ENCODE measurements around the gene SLC7A4. TPM values are rescaled to one million over a fixed set of nuclear protein-coding genes. Genes with fewer than 3 reads are reported as not detected.

Gene SLC7A4
- total and polyA plus RNA-seq, 2 donors, result 0.19 to 0.37 TPM

DNA sequence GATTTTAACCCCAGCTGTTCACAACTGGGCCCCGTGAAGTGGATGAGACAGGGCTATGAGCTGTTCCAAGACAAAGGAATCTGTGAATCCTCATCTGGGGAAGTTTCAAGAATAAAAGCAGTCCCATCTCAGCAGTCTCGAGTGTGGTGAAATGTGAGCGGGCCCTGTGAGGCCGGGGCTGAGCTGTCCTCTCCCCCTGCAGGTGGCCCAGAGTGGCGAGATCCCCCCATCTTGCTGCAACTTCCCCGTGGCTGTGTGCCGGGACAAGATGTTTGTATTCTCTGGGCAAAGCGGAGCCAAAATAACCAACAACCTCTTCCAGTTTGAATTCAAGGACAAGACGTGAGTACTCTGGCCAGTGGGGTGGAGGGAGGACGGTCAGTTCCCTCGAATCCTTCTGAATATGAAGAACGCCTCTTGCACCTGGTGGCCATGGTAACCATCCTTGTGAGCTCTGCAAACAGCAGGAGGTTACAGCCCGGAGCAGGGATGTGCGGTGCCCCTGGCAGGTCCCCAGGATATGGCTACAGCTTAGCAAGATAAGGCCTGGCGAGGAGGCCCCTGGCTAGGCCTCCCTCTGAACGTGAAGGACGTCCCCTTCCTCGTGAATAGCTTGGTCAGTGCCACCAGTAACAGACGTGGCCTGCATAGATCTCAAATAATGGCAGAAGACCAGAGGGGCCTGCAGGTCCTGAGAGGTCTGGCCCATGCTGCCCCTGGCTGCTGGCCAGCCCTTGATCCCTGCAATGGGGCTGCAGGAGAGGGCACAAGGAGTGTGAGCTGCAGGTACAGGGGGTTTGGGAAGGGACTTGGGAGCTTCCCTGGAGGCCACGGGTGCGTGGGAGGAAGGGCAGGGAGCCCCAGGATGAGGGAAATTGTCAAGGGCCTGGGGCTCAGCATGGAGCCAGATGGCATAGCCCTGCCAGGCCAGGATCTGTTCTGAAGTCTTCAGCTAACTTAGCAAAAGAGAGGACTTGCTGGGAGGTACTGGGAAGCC, 41.9 kb downstream of the SLC7A4 start:
- peaks cover 41 to 72% of the 10 kb centered on the region in 2 donors for H3K36me3 ChIP-seq (ENCODE audit: control insufficient read depth in 2 of 2, insufficient read depth in 2 of 2, low read length in 1 of 2)
- DNase-seq (ENCODE audit: low read depth in 6 of 9, low spot score in 9 of 9), result no peak
- H3K4me3 ChIP-seq (ENCODE audit: low read length in 2 of 2), result no peak overlapping the region
- H3K9me3 ChIP-seq (ENCODE audit: control insufficient read depth in 2 of 2, insufficient read depth in 1 of 2, low read length in 1 of 2), result no peaks in the 10 kb centered on the region
- WGBS, result 94% methylated on average over 21 of the region's 21 CpGs
- no peaks in the 10 kb centered on the region for H3K4me1 ChIP-seq (ENCODE audit: control insufficient read depth in 2 of 2, insufficient read depth in 2 of 2, low read length in 2 of 2)
- H3K27me3 ChIP-seq (ENCODE audit: control insufficient read depth in 2 of 2, insufficient read depth in 1 of 2, low read length in 1 of 2), result no peaks in the 10 kb centered on the region
- no peak overlapping the region for H3K27ac ChIP-seq (ENCODE audit: low read depth in 1 of 2, low read length in 1 of 2)

DNA sequence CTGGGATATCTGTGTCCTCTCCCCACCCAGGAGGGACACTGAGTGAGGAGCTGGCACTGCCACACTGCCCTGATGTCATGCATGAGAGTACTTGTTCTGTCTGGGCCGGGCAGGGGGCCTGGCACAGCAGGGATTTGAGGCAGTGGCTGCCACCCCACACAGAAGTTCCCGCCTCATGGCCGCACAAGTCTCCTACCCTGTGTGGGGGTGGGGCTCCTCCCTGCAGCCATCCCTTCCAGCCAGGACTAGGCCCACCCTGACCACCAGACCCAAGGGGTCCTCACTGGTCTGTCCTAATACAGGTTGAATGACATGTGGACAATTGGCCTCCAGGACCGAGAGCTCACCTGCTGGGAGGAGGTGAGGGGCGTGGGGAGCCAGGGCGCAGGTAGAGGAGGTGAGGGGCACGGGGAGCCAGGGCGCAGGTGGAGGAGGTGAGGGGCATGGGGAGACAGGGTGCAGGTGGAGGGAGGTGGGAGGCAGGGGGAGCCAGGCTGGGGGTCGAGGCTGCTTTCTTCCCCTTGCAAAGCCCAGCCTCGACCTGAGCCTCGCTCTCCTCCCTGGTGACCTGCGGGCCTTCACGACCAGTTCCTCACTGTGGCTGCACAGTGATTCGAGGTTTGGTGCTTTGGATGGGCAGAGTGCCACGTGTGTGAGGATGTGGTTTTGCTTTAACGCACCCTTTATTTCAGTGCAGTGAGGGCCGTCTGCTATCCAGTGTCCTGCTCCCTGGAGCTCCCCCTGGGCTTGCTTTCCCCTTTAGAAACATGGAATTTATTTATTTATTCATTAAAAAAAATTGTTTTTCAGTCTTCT, 42.8 kb downstream of the SLC7A4 start:
- Histone ChIP-seq H3K9me3 (ENCODE audit: control insufficient read depth in 2 of 2, insufficient read depth in 1 of 2, low read length in 1 of 2) (no peaks in the 10 kb centered on the region), H3K27me3 (ENCODE audit: control insufficient read depth in 2 of 2, insufficient read depth in 1 of 2, low read length in 1 of 2) (no peaks in the 10 kb centered on the region), H3K27ac (ENCODE audit: low read depth in 1 of 2, low read length in 1 of 2) (no peak overlapping the region), H3K4me3 (ENCODE audit: low read length in 2 of 2) (no peak overlapping the region), H3K4me1 (ENCODE audit: control insufficient read depth in 2 of 2, insufficient read depth in 2 of 2, low read length in 2 of 2) (no peaks in the 10 kb centered on the region), H3K36me3 (ENCODE audit: control insufficient read depth in 2 of 2, insufficient read depth in 2 of 2, low read length in 1 of 2) (peaks cover 41 to 70% of the 10 kb centered on the region in 2 donors)
- no peak for DNase-seq (ENCODE audit: low read depth in 6 of 9, low spot score in 9 of 9)
- WGBS, result 55% methylated on average over 17 of the region's 17 CpGs

DNA sequence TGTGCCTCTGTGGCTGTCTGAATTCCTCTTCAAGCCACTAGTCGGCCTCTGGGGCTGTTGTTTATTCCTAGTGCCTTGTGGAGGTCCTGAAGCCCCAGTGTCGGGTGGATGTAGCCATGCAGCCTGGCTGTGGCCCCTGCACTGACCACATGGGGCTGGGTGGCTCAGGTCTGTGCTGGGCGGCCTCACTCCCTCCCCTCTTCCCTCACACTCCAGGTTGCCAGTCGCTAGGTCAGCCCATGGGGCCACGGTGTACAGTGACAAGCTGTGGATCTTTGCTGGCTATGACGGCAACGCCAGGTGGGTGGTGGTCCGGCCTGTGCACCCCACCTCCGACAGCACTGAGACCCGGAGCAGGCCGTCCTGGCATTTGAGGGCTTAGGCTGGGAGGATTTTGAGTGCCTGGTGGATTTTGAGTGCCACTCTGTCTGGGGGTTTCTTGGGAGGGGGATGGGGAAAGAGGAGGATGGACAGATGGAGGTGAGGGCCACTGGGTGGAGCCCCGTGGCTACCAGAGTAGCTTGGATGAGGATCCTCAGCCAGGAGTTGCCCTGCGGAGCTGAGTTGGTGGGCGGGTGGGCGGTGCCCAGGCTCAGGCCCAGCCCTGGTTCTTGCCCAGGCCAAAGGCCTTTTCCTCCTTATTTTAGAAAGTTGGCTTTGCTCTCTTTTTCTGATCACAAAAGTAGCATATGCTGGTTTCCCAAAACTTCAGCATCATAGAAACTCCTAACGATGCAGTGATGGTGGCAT, 43.6 kb downstream of the SLC7A4 start:
- no peak overlapping the region for H3K4me3 ChIP-seq (ENCODE audit: low read length in 2 of 2)
- no peaks in the 10 kb centered on the region for H3K27me3 ChIP-seq (ENCODE audit: control insufficient read depth in 2 of 2, insufficient read depth in 1 of 2, low read length in 1 of 2)
- peaks cover 36 to 66% of the 10 kb centered on the region in 2 donors for H3K36me3 ChIP-seq (ENCODE audit: control insufficient read depth in 2 of 2, insufficient read depth in 2 of 2, low read length in 1 of 2)
- H3K27ac ChIP-seq (ENCODE audit: low read depth in 1 of 2, low read length in 1 of 2), result no peak overlapping the region
- H3K4me1 ChIP-seq (ENCODE audit: control insufficient read depth in 2 of 2, insufficient read depth in 2 of 2, low read length in 2 of 2), result no peaks in the 10 kb centered on the region
- 99% methylated on average over 16 of the region's 16 CpGs for WGBS
- no peak for DNase-seq (ENCODE audit: low read depth in 6 of 9, low spot score in 9 of 9)
- no peaks in the 10 kb centered on the region for H3K9me3 ChIP-seq (ENCODE audit: control insufficient read depth in 2 of 2, insufficient read depth in 1 of 2, low read length in 1 of 2)

DNA sequence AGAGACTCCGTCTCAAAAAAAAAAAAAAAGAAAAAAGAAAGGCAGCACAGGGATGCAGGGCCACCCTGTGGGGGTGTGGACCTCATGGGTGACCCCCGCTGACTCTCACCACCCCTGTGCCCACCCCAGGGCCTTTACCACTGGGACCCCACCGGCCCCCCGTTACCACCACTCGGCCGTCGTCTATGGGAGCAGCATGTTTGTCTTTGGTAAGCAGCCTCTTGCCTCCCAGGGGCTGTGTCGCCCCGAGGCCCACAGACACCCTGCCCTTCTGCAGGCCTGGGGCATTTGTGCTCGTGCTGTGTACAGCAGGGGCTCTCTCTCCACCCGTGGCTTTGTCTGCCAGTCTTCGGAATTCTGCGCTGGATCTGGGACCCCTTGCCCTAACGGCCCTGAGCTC, 45.0 kb downstream of the SLC7A4 start:
- no peak overlapping the region for H3K27ac ChIP-seq (ENCODE audit: low read depth in 1 of 2, low read length in 1 of 2)
- peaks cover 7 to 9% of the 10 kb centered on the region in 2 donors for H3K4me1 ChIP-seq (ENCODE audit: control insufficient read depth in 2 of 2, insufficient read depth in 2 of 2, low read length in 2 of 2)
- WGBS, result 97% methylated on average over 14 of the region's 14 CpGs
- peaks cover 29 to 55% of the 10 kb centered on the region in 2 donors for H3K36me3 ChIP-seq (ENCODE audit: control insufficient read depth in 2 of 2, insufficient read depth in 2 of 2, low read length in 1 of 2)
- H3K27me3 ChIP-seq (ENCODE audit: control insufficient read depth in 2 of 2, insufficient read depth in 1 of 2, low read length in 1 of 2), result no peaks in the 10 kb centered on the region
- no peak for DNase-seq (ENCODE audit: low read depth in 6 of 9, low spot score in 9 of 9)
- no peak overlapping the region for H3K4me3 ChIP-seq (ENCODE audit: low read length in 2 of 2)
- H3K9me3 ChIP-seq (ENCODE audit: control insufficient read depth in 2 of 2, insufficient read depth in 1 of 2, low read length in 1 of 2), result no peaks in the 10 kb centered on the region

DNA sequence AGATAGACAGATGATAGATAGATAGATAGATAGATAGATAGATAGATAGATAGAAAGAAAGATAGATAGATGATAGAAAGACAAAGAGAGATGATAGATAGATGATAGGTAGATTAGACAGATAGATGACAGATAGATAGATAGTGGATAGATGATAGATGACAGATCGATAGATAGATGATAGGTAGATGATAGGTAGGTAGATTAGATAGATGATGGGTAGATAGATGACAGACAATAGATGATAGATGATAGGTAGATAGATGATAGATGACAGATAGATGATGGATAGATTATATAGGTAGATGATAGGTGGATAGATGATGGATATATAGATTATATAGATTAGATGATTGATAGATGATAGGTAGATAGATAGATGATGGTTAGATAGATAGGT, 46.0 kb downstream of the SLC7A4 start:
- no peaks in the 10 kb centered on the region for H3K27me3 ChIP-seq (ENCODE audit: control insufficient read depth in 2 of 2, insufficient read depth in 1 of 2, low read length in 1 of 2)
- no peak for DNase-seq (ENCODE audit: low read depth in 6 of 9, low spot score in 9 of 9)
- peaks cover 9 to 12% of the 10 kb centered on the region in 2 donors for H3K4me1 ChIP-seq (ENCODE audit: control insufficient read depth in 2 of 2, insufficient read depth in 2 of 2, low read length in 2 of 2)
- no peaks in the 10 kb centered on the region for H3K9me3 ChIP-seq (ENCODE audit: control insufficient read depth in 2 of 2, insufficient read depth in 1 of 2, low read length in 1 of 2)
- no peak overlapping the region for H3K4me3 ChIP-seq (ENCODE audit: low read length in 2 of 2)
- H3K27ac ChIP-seq (ENCODE audit: low read depth in 1 of 2, low read length in 1 of 2), result no peak overlapping the region
- WGBS, result 97% methylated on average over 1 of the region's 1 CpG
- peaks cover 19 to 45% of the 10 kb centered on the region in 2 donors for H3K36me3 ChIP-seq (ENCODE audit: control insufficient read depth in 2 of 2, insufficient read depth in 2 of 2, low read length in 1 of 2)

DNA sequence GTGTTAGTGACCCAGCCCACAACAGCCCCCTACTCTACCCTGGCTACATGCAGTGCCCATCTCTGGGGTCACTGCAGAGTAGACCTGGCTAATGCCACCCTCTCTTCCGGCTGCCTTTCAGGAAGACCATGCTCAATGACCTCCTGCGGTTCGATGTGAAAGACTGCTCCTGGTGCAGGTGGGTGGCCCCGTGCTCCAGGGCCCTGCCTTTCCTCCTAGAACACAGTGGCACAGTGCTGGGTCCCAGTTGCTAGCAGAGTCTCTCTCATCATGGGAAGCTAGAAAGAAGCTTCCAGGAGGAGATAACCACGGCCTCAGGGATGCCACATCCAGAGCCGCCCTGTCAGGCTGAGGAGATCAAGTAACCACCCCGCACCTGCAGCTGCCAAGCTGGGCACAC, 46.6 kb downstream of the SLC7A4 start:
- H3K36me3 ChIP-seq (ENCODE audit: control insufficient read depth in 2 of 2, insufficient read depth in 2 of 2, low read length in 1 of 2), result peaks cover 17 to 39% of the 10 kb centered on the region in 2 donors

DNA sequence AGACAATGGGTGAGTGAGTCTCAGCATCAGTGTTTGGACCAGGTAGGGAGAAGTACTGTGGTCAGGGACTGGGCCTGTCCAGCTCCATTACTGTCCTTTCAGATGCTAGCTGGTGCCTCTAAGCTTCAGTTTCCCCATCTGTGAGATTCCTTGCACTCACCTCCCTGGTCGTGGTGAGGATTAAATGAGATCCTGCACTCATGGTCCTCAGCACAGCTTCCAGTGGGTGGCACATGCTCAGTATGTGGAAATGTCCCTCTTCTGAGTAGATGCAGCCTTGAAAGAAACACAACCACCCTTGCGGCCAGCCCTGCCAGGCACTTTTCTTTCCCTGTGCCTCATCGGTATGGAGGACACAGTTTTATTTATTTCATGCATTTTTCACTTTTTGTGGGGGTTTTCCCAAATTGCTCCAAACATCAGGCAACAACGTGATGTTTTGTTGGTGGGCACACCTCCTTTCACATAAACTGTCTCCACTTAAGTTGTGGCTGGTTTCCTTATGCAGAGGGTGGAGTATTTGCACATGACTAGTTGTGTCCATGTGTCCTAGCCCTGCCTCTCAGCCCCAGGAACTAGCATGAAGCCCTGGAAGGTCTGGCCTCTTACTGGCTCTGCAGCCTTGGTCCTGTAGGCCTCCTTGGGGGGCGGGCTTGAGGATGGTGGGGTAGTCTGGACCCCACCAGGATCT, 49.1 kb downstream of the SLC7A4 start:
- H3K4me1 ChIP-seq (ENCODE audit: control insufficient read depth in 2 of 2, insufficient read depth in 2 of 2, low read length in 2 of 2), result peaks cover 14 to 31% of the 10 kb centered on the region in 2 donors
- no peak for DNase-seq (ENCODE audit: low read depth in 6 of 9, low spot score in 9 of 9)
- H3K4me3 ChIP-seq (ENCODE audit: low read length in 2 of 2), result peak overlapping the region; percentile 59 to 82
- H3K9me3 ChIP-seq (ENCODE audit: control insufficient read depth in 2 of 2, insufficient read depth in 1 of 2, low read length in 1 of 2), result peaks cover 5 to 13% of the 10 kb centered on the region in 2 donors
- H3K27ac ChIP-seq (ENCODE audit: low read depth in 1 of 2, low read length in 1 of 2), result no peak overlapping the region
- H3K27me3 ChIP-seq (ENCODE audit: control insufficient read depth in 2 of 2, insufficient read depth in 1 of 2, low read length in 1 of 2), result peaks cover 0 to 17% of the 10 kb centered on the region in 2 donors
- H3K36me3 ChIP-seq (ENCODE audit: control insufficient read depth in 2 of 2, insufficient read depth in 2 of 2, low read length in 1 of 2), result peaks cover 15 to 27% of the 10 kb centered on the region in 2 donors
- 94% methylated on average over 5 of the region's 5 CpGs for WGBS

More for the DNA sequence above, 46.6 kb downstream of the SLC7A4 start:
- Histone ChIP-seq H3K4me1 (ENCODE audit: control insufficient read depth in 2 of 2, insufficient read depth in 2 of 2, low read length in 2 of 2) (peaks cover 14 to 18% of the 10 kb centered on the region in 2 donors), H3K27ac (ENCODE audit: low read depth in 1 of 2, low read length in 1 of 2) (no peak overlapping the region), H3K4me3 (ENCODE audit: low read length in 2 of 2) (no peak overlapping the region), H3K27me3 (ENCODE audit: control insufficient read depth in 2 of 2, insufficient read depth in 1 of 2, low read length in 1 of 2) (no peaks in the 10 kb centered on the region), H3K9me3 (ENCODE audit: control insufficient read depth in 2 of 2, insufficient read depth in 1 of 2, low read length in 1 of 2) (no peaks in the 10 kb centered on the region)
- 99% methylated on average over 7 of the region's 7 CpGs for WGBS
- no peak for DNase-seq (ENCODE audit: low read depth in 6 of 9, low spot score in 9 of 9)

DNA sequence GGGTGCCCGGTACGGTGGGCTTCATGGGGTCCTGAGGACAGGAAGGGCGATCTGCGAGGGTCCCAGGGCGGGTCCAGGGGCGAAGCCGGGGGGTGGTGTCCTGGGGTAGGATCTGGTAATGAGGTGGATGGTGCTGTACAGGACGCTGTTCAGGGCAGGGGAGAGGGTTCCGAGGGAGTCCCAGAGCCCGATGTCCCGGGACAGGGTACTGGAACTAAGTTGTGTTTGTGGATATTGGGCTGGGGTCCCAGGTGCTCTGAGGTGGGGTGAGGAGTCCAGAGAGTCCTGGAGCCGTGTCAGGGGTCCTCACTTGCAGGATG, 49.8 kb downstream of the SLC7A4 start:
- Histone ChIP-seq H3K4me1 (ENCODE audit: control insufficient read depth in 2 of 2, insufficient read depth in 2 of 2, low read length in 2 of 2) (peaks cover 14 to 31% of the 10 kb centered on the region in 2 donors), H3K36me3 (ENCODE audit: control insufficient read depth in 2 of 2, insufficient read depth in 2 of 2, low read length in 1 of 2) (peaks cover 11 to 20% of the 10 kb centered on the region in 2 donors), H3K27ac (ENCODE audit: low read depth in 1 of 2, low read length in 1 of 2) (no peak overlapping the region), H3K27me3 (ENCODE audit: control insufficient read depth in 2 of 2, insufficient read depth in 1 of 2, low read length in 1 of 2) (peaks cover 0 to 22% of the 10 kb centered on the region in 2 donors), H3K4me3 (ENCODE audit: low read length in 2 of 2) (peak overlapping the region; percentile 59 to 82), H3K9me3 (ENCODE audit: control insufficient read depth in 2 of 2, insufficient read depth in 1 of 2, low read length in 1 of 2) (peaks cover 5 to 14% of the 10 kb centered on the region in 2 donors)
- no peak for DNase-seq (ENCODE audit: low read depth in 6 of 9, low spot score in 9 of 9)
- WGBS, result 4% methylated on average over 12 of the region's 12 CpGs

All from thymus (tissue), 11 donors.